MM.1S (cell line): Measurements from ENCODE around the gene CYSTM1.

ENCODE experiments used
- CTCF ChIP-seq: fragments of 300-600 bp; sonication (generic); IDR thresholded peaks from 2 replicates; pipeline ENCODE4 v1.5.1; 2016; ENCODE audit warnings: antibody characterized with exemption, low read length, mixed read lengths
- EZH2 ChIP-seq: fragments of 300-600 bp; sonication (generic); optimal IDR thresholded peaks from 2 replicates; pipeline ENCODE3; 2017; ENCODE audit warnings: low read depth, mild to moderate bottlenecking, antibody characterized with exemption, low read length, mixed read lengths
- EZH2phosphoT487 ChIP-seq: fragments of 300-600 bp; sonication (generic); IDR thresholded peaks from 2 replicates; pipeline ENCODE4 v1.6.1; 2018; ENCODE audit warnings: antibody characterized with exemption, low read length

DNA sequence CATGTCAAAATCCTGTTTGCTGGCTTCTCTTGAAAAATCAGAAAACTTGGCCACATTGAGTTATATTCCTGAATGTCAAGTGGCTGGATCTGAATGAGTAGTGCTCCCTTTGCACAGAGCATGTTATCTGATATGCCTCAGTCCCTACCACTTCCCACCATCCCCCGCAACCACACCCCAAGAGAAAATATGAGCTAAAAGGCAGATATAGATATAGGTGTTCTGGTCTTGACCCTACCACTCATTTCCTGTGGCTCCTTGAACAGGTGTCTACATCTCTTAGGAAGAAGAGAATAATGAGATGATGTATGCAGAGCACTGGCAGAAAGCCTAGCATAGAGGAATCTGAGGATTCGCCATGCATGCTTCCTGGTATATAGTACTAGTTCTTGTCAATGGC lies 6.6 kb upstream of the CYSTM1 start:
- TF ChIP-seq CTCF (no peak), EZH2 (no peak), EZH2phosphoT487 (no peak)
